ENCODE measurements around the gene SNX2.

The SNX2 gene

DNA sequence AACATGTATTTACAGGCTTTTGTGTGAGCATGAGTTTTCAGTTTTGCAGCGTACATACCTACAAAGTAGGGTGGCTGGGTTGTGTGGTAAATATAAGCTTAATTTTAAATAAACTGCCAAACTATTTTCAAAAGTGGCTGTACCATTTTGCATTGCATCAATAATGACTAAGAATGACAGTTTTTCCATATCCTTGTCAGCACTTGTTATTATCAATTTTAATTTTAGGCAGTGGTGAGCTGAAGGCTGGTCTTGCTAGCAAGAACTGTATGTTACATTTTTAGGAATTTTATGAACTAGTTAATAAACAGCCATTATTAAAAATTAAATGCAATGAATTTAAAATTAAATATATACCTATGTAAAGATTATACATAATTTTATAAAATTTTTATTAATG is 6.6 kb downstream of the SNX2 start:
- Mint-ChIP-seq H3K4me1 (ENCODE audit: low read depth) (peaks cover 53% of the 10 kb centered on the region), H3K27me3 (no peaks in the 10 kb centered on the region), H3K36me3 (ENCODE audit: low read depth) (peaks cover 28% of the 10 kb centered on the region), H3K9me3 (peaks cover 7% of the 10 kb centered on the region), H3K27ac (no peak overlapping the region), H3K4me3 (no peak overlapping the region)
- DNase-seq: no peak

DNA sequence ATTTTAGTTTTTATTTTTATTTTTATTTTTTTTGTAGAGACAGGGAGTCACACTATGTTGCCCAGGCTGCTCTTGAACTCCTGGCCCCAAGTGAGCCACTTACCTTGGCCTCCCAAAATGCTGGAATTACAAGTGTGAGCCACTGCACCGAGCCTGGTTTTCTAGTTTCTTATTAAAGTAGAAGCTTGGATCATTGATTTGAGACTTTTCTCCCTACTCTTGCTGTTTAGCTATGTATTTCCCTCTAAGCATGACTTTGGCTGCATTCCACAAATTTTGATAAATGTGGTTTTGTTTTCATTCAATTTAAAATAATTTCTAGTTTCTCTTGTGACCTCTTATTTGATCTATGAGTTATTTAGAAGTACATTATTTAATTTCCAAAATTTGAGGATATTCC is 10.4 kb downstream of the SNX2 start:
- H3K27me3 Mint-ChIP-seq: no peaks in the 10 kb centered on the region
- H3K9me3 Mint-ChIP-seq: peaks cover 13% of the 10 kb centered on the region
- H3K4me1 Mint-ChIP-seq (ENCODE audit: low read depth): peaks cover 34% of the 10 kb centered on the region
- no peak overlapping the region for H3K27ac Mint-ChIP-seq
- no peak overlapping the region for H3K4me3 Mint-ChIP-seq
- peaks cover 46% of the 10 kb centered on the region for H3K36me3 Mint-ChIP-seq (ENCODE audit: low read depth)
- DNase-seq: no peak

DNA sequence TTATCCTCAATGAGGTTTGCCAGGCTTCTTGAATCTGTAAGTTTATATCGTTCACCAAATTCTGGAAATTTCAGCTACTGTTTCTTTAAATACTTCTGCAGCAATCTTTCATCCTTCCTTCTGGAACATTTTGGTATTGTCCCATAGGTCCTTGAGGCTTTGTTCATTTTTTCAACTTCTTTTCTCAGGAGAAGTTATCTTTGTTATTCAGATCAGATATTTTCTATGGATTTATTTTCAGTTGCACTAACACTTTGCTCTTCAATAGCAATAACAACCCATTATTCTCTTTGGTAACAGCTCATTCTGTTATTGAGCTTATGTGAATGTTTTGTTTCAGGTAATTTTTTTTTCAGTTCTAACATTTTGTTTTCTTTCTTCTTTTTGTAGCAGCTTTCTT is 13.5 kb downstream of the SNX2 start:
- H3K27ac Mint-ChIP-seq: no peak overlapping the region

DNA sequence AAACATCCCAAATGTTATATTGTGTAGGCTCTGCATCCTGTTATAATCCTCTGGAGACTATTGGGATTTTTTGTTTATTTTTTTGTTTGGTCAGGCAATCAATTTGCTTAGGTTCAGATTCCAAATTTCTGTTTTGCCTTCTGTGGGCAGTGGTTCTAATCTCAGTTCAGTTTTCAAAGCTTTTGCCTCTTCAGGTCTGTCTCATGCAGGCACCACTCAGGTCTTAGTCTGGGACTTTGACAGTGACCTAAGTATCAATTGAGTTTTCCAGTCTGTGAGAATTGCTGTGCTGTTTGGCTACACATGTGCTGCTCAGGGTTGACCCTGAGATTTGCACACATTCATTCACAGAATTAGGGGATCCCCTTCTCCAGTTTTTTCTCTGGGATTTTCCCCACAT is 14.1 kb downstream of the SNX2 start:
- Mint-ChIP-seq H3K4me1 (ENCODE audit: low read depth) (peaks cover 32% of the 10 kb centered on the region), H3K36me3 (ENCODE audit: low read depth) (peaks cover 54% of the 10 kb centered on the region), H3K27ac (no peak overlapping the region), H3K4me3 (no peak overlapping the region), H3K9me3 (peaks cover 18% of the 10 kb centered on the region), H3K27me3 (no peaks in the 10 kb centered on the region)
- DNase-seq: no peak

More for the DNA sequence above, 13.5 kb downstream of the SNX2 start:
- DNase-seq: no peak
- Mint-ChIP-seq H3K4me3 (no peak overlapping the region), H3K36me3 (ENCODE audit: low read depth) (peaks cover 53% of the 10 kb centered on the region), H3K4me1 (ENCODE audit: low read depth) (peaks cover 37% of the 10 kb centered on the region), H3K9me3 (peaks cover 18% of the 10 kb centered on the region), H3K27me3 (no peaks in the 10 kb centered on the region)

DNA sequence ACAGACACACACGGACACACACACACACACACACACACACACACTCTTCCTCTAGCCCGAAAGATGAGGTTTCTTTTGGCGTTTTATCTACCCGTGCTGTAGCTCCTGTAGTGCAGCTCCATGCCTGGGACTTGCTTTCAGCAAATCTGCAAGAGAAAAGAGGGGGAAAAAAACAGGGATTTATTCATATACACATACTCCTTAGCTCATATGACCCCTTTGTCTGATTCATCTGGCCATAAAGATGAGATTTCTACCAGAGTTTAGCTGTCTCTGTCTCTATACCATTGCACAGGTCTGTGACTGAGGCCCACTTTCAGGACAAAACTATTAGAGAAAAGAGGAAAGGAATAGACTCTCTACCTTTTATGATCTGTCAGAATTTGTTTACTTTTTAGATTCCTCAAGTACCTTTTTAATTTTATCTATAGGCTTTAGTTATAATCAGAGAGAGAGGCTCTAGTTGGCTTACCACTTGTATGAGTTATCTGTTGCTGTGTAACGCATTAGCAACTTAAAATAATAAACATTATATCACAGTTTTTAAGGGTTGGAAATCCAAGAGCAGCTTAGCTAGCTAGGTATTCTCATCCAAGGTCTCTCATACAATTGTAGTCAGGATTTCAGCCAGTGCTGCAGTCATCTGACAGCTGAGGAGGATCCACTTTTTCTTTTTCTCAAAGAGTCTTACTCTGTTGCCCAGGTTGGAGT is 14.7 kb downstream of the SNX2 start:
- Mint-ChIP-seq H3K27me3 (no peaks in the 10 kb centered on the region), H3K36me3 (ENCODE audit: low read depth) (peaks cover 58% of the 10 kb centered on the region), H3K27ac (no peak overlapping the region), H3K4me3 (no peak overlapping the region), H3K4me1 (ENCODE audit: low read depth) (peaks cover 29% of the 10 kb centered on the region), H3K9me3 (peaks cover 16% of the 10 kb centered on the region)
- no peak for DNase-seq

DNA sequence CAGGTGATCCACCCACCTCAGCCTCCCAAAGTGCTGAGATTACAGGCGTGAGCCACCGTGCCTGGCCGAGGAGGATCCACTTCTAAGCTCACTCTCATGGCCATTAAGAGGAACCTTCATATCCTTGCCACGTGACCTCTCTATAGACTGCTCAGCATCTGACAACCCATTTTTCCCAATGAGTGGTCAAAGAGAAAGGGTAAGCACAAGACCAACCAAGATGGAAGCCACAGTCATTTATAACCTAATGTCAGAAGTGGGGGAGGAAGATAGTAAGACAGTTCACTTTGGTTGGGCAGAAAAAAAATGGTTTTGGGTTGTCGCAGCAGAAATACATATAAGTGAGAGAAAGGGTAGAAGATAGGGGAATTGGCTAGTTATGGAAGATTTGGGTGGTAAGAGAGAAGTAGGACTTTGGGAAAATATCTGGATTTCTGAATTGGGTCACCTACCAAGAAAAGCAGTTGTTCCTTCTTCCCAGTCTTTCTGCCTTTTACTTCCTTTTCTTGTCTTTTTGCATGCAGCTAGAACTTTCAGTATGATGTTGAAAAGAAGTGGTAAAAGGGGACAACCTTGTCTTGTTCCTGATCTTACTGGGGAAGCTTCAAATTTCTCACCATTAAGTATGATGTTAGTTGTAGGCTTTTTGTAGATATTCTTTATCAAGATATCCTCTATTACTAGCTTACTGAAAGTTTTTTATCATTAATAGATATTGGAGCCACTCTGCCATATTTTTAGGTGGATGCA is 15.6 kb downstream of the SNX2 start:
- Mint-ChIP-seq H3K27me3 (no peaks in the 10 kb centered on the region), H3K9me3 (peaks cover 15% of the 10 kb centered on the region), H3K27ac (no peak overlapping the region), H3K4me1 (ENCODE audit: low read depth) (peaks cover 24% of the 10 kb centered on the region), H3K4me3 (no peak overlapping the region), H3K36me3 (ENCODE audit: low read depth) (peaks cover 59% of the 10 kb centered on the region)
- no peak for DNase-seq

DNA sequence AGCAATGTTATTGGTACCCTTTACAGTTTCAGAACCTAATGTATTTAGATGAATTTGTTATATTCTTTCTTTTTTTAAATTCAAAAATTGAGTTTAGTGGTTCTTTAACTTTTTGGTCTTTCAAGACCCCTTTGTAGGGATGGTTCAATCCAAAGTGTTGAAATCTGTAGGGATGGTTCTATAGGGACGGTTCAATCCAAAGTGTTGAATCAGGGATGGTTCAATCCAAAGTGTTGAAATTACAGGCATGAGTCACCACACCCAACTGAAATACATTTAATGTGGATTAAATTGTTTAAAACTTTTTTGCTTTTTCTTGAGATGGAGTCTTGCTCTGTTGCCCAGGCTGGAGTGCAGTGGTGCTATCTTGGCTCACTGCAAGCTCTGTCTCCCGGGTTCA is 30.6 kb downstream of the SNX2 start:
- H3K36me3 Mint-ChIP-seq (ENCODE audit: low read depth): peaks cover 79% of the 10 kb centered on the region
- no peak for DNase-seq
- H3K27me3 Mint-ChIP-seq: no peaks in the 10 kb centered on the region
- no peaks in the 10 kb centered on the region for H3K4me1 Mint-ChIP-seq (ENCODE audit: low read depth)
- H3K4me3 Mint-ChIP-seq: no peak overlapping the region
- H3K27ac Mint-ChIP-seq: no peak overlapping the region
- no peaks in the 10 kb centered on the region for H3K9me3 Mint-ChIP-seq

DNA sequence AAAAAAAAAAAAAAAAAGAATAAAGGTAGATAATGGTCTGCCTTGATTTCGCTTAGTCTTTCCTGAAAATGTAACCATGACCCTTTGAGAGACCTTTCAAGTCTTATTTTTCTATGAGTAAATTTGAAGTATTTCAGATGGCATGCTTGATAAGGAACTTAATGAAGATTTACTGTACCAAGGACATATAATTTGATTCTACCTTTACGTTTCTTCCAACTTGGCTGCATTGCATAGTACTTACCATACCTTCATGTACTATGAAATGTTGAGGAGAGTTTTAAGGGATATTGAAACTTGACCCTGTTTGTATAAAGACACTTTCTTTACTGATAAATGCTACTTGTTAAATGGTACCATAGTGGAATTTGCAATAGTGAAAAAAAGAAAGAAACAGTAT is 35.5 kb downstream of the SNX2 start:
- DNase-seq: no peak
- no peaks in the 10 kb centered on the region for H3K9me3 Mint-ChIP-seq
- H3K4me3 Mint-ChIP-seq: no peak overlapping the region
- no peaks in the 10 kb centered on the region for H3K27me3 Mint-ChIP-seq
- H3K4me1 Mint-ChIP-seq (ENCODE audit: low read depth): no peaks in the 10 kb centered on the region
- H3K27ac Mint-ChIP-seq: no peak overlapping the region
- peaks cover 57% of the 10 kb centered on the region for H3K36me3 Mint-ChIP-seq (ENCODE audit: low read depth)

DNA sequence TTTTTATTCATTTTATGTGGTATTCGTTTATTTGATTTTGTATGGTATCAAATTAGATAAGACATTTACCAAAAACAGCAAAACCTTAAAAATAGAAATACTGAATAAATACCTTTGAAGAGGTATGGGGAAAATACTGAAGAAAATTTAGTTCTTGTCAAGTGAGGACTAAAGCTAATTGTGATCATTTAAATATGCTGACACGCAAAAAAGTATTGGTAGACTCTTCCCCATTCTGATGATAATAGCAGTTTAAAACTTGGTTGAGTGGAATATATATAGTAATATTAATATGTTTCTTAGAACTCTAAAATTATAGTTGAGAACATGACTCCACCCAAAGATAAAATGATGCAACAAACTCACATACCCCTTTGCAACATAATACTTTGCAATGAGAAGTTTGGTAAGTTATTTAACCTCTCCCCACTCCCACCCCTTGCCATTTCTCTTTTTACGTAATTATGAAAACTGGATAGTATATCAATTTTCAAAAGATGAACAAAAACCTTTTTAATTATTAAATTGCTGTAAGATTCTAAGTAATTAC is 40.4 kb downstream of the SNX2 start:
- DNase-seq: no peak
- no peak overlapping the region for H3K27ac Mint-ChIP-seq
- H3K9me3 Mint-ChIP-seq: no peaks in the 10 kb centered on the region
- H3K27me3 Mint-ChIP-seq: no peaks in the 10 kb centered on the region
- no peaks in the 10 kb centered on the region for H3K4me1 Mint-ChIP-seq (ENCODE audit: low read depth)
- H3K36me3 Mint-ChIP-seq (ENCODE audit: low read depth): peaks cover 46% of the 10 kb centered on the region
- no peak overlapping the region for H3K4me3 Mint-ChIP-seq

DNA sequence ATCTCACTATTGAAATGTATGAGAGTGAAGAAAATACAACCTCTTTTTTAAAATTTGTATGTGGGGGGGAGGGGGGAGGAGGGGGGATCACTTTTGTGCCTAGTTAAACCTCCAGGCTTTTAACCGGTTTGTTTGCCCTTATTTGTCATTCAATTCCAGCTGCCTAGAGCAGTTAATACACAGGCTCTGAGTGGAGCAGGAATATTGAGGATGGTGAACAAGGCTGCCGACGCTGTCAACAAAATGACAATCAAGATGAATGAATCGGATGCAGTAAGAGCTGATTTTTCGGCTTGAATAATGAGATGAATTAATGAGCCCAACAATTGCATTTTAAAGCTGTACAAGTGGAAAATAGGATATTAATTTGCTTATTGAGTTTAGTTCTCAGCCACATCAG is 41.9 kb downstream of the SNX2 start:
- Mint-ChIP-seq H3K4me3 (no peak overlapping the region), H3K4me1 (ENCODE audit: low read depth) (no peaks in the 10 kb centered on the region)
- no peak for DNase-seq

DNA sequence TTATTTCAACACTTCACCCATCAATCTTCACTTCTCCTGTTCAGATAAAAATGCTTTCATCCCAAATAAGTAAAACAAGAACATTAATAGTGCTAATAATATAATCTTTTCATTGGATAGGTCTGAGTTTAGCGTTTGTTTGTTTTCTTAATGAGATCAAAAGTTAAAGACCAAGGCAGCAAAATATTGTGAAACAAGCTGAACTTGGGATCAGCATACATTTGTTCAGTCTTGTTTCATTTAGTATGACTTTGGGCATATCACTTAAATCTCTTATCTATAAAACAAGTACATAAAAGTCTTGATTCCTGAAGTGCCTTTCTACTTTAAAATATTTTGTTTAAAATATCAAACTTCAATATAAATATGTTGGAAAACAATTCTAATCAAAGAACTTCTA is 57.1 kb downstream of the SNX2 start:
- H3K9me3 Mint-ChIP-seq: no peaks in the 10 kb centered on the region
- no peak overlapping the region for H3K27ac Mint-ChIP-seq
- H3K4me1 Mint-ChIP-seq (ENCODE audit: low read depth): no peaks in the 10 kb centered on the region
- peaks cover 21% of the 10 kb centered on the region for H3K36me3 Mint-ChIP-seq (ENCODE audit: low read depth)
- no peak for DNase-seq
- no peak overlapping the region for H3K4me3 Mint-ChIP-seq
- no peaks in the 10 kb centered on the region for H3K27me3 Mint-ChIP-seq

More for the DNA sequence above, 41.9 kb downstream of the SNX2 start:
- no peaks in the 10 kb centered on the region for H3K27me3 Mint-ChIP-seq
- no peaks in the 10 kb centered on the region for H3K9me3 Mint-ChIP-seq
- H3K36me3 Mint-ChIP-seq (ENCODE audit: low read depth): peaks cover 55% of the 10 kb centered on the region
- H3K27ac Mint-ChIP-seq: no peak overlapping the region

DNA sequence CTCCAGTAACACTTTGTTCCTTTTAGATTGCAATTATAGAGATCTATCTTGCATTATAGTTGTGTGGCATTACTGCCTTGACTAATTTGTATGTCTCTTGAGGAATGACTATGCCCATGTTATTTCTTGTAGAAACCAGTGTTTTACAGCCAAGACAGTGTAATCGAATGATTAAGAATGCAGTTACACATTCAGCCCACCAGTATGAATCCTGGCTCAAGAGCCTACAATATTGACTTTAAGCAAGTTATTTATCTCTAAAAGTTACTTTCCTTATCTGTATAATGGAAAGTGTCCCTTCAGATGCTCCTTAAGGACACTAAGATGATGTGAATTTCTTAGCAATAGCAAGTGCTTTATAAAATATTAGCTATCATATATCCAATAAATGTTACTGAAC is 60.8 kb downstream of the SNX2 start:
- no peak for DNase-seq
- H3K9me3 Mint-ChIP-seq: no peaks in the 10 kb centered on the region
- H3K4me1 Mint-ChIP-seq (ENCODE audit: low read depth): no peaks in the 10 kb centered on the region
- peaks cover 5% of the 10 kb centered on the region for H3K27me3 Mint-ChIP-seq
- H3K36me3 Mint-ChIP-seq (ENCODE audit: low read depth): peaks cover 4% of the 10 kb centered on the region
- H3K4me3 Mint-ChIP-seq: no peak overlapping the region
- no peak overlapping the region for H3K27ac Mint-ChIP-seq

DNA sequence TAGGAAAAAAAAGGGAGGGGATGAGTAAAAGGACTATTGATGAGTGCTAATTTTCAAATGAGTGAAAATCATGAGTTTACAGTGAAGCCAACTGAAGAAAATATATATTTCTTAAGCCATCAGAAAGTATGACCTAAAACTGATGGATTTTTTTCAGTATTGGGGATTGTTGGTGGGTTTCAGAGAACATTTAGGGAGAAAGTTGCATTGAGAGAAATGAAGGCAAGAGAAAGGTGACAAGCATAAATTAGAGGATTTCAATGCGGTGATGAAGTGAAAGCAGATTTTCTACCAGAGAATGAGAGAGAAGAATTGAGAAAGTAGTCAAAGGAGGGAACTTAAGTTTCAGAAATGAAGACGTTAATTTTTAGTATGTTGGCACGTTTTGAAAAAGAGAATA is 62.1 kb downstream of the SNX2 start:
- peaks cover 6% of the 10 kb centered on the region for H3K27me3 Mint-ChIP-seq
- no peaks in the 10 kb centered on the region for H3K9me3 Mint-ChIP-seq
- no peaks in the 10 kb centered on the region for H3K36me3 Mint-ChIP-seq (ENCODE audit: low read depth)
- no peak for DNase-seq
- no peak overlapping the region for H3K27ac Mint-ChIP-seq
- no peak overlapping the region for H3K4me3 Mint-ChIP-seq
- no peaks in the 10 kb centered on the region for H3K4me1 Mint-ChIP-seq (ENCODE audit: low read depth)

DNA sequence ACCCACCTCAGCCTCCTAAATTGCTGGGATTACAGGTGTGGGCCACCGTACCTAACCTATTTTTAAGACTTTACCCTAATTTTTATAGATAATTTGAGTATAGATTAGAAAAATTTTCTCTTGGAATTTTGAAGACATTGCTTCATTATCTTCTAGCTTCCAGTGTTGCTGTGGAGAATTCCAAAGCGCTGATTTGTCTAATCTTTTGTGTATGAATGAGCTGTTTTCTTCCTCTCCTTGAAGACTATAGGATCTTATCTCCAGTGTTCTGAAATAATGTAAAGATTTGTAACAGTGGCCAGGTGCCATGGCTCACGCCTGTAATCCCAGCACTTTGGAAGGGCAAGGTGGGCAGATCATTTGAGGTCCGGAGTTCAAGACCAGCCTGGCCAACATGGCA is 64.9 kb downstream of the SNX2 start:
- H3K27ac Mint-ChIP-seq: no peak overlapping the region
- no peak for DNase-seq
- H3K4me1 Mint-ChIP-seq (ENCODE audit: low read depth): peaks cover 9% of the 10 kb centered on the region
- no peaks in the 10 kb centered on the region for H3K9me3 Mint-ChIP-seq
- H3K27me3 Mint-ChIP-seq: peaks cover 9% of the 10 kb centered on the region
- no peaks in the 10 kb centered on the region for H3K36me3 Mint-ChIP-seq (ENCODE audit: low read depth)
- no peak overlapping the region for H3K4me3 Mint-ChIP-seq

DNA sequence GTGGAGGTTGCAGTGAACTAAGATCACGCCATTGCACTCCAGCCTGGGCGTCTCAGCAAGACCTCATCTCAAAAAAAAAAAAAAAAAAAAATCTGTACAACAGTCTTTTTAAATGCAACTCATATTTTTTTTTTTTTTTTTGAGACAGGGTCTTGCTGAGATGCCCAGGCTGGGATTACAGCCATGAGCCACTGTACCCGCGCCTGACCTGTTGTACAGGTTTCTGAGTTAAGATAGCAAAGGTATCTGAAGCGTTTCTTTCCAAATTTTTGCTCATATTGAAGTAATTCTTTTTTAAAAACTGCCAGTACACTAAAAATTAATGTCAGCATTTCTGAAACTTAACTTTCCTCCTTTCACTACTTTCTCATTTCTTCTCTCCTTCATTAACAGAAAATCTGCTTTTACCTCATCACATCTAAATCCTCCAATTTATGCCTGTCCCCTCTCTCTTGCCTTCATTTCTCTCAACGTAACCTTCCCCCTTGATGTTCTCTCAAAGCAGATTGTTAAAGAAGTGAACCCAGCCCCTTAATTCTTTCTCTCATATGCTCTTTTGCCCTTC is 67.2 kb downstream of the SNX2 start:
- Mint-ChIP-seq H3K9me3 (no peaks in the 10 kb centered on the region), H3K36me3 (ENCODE audit: low read depth) (no peaks in the 10 kb centered on the region), H3K4me3 (no peak overlapping the region), H3K27me3 (peaks cover 13% of the 10 kb centered on the region), H3K4me1 (ENCODE audit: low read depth) (peaks cover 22% of the 10 kb centered on the region), H3K27ac (no peak overlapping the region)
- no peak for DNase-seq
